ENCODE measurements around the gene MDM1. TPM values are rescaled to one million over a fixed set of nuclear protein-coding genes. Genes with fewer than 3 reads are reported as not detected.

MDM1 gene
- total RNA-seq, 2 experiments from 2014 or later: 26.2 to 30.8 TPM

GRCh38 chr12:68342966-68343365, 10.8 kb upstream of the MDM1 start:
- no peaks in the 10 kb centered on the region for H3K79me2 ChIP-seq (ENCODE audit: insufficient read depth, low read depth, low read length)
- no peaks in the 10 kb centered on the region for H3K9me3 ChIP-seq (ENCODE audit: low read length)
- no peak overlapping the region for H2AFZ ChIP-seq (ENCODE audit: low read length)
- no peaks in the 10 kb centered on the region for H3K36me3 ChIP-seq (ENCODE audit: insufficient read depth, low read length)
- H3K4me3 ChIP-seq (ENCODE audit: low read depth, low read length, poor library complexity, severe bottlenecking): no peak overlapping the region
- no peak for DNase-seq (ENCODE audit: low spot score)
- intact Hi-C loops (cut with micrococcal nuclease; ENCODE audit: unreplicated experiment): no loop called here
- BruUV-seq (replicated peaks): no TSS peak
- no peaks in the 10 kb centered on the region for H3K9me2 ChIP-seq (ENCODE audit: insufficient read depth, low read length)
- H3K4me1 ChIP-seq (ENCODE audit: insufficient read depth, low read length, poor library complexity, severe bottlenecking): peaks cover 6% of the 10 kb centered on the region
- TF ChIP-seq CTCF (conservative IDR thresholded peaks at IDR 0.05; ENCODE audit: low read length): no peak
- no peak for TF ChIP-seq EZH2phosphoT487 (IDR thresholded peaks at IDR 0.05; ENCODE audit: borderline replicate concordance, low read depth, low read length)
- no peak overlapping the region for H3K4me2 ChIP-seq (ENCODE audit: low read length)
- ChIA-PET POLR2A (interaction anchor here (0.6 to 1.1 kb wide), 2 partner anchors 161 to 1297 kb away, joined by 3 to 5 read pairs; no protein-coding TSS in a partner anchor), CTCF (ENCODE audit: unreplicated experiment) (no interaction called here)
- no peak overlapping the region for H3K27ac ChIP-seq (ENCODE audit: low read depth, low read length, poor library complexity, severe bottlenecking)
- H4K20me1 ChIP-seq (ENCODE audit: insufficient read depth, low read length): no peaks in the 10 kb centered on the region

DNA sequence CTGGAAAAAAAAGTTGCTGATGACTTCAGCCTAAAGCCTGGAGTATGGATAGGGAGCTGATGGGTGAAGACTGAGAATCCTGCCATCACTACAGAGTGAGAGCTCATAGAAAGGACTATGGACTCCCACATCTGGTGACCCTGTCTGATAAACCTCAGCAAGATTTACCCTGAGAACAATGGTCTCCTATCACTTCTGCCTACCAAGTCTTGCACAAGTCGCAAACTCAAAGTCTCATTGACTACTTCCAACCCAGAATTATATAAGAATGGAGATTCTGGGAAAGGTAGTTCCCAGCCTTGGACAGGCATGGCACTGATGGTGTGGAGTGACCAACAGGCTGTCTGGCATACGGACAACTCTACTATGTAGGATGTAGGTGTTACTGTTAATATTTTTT, 9.7 kb upstream of the MDM1 start:
- no peak overlapping the region for H3K4me2 ChIP-seq (ENCODE audit: low read length)
- CTCF ChIA-PET (ENCODE audit: unreplicated experiment): no interaction called here
- no peak overlapping the region for H2AFZ ChIP-seq (ENCODE audit: low read length)
- H3K36me3 ChIP-seq (ENCODE audit: insufficient read depth, low read length): no peaks in the 10 kb centered on the region
- no peaks in the 10 kb centered on the region for H3K79me2 ChIP-seq (ENCODE audit: insufficient read depth, low read depth, low read length)
- no peaks in the 10 kb centered on the region for H4K20me1 ChIP-seq (ENCODE audit: insufficient read depth, low read length)
- H3K27ac ChIP-seq (ENCODE audit: low read depth, low read length, poor library complexity, severe bottlenecking): no peak overlapping the region
- intact Hi-C loops (cut with micrococcal nuclease; ENCODE audit: unreplicated experiment): no loop called here
- no peak overlapping the region for H3K4me3 ChIP-seq (ENCODE audit: low read depth, low read length, poor library complexity, severe bottlenecking)
- H3K4me1 ChIP-seq (ENCODE audit: insufficient read depth, low read length, poor library complexity, severe bottlenecking): peaks cover 6% of the 10 kb centered on the region
- H3K9me3 ChIP-seq (ENCODE audit: low read length): no peaks in the 10 kb centered on the region
- no peak for DNase-seq (ENCODE audit: low spot score)
- TF ChIP-seq EZH2phosphoT487 (IDR thresholded peaks at IDR 0.05; ENCODE audit: borderline replicate concordance, low read depth, low read length) (no peak), CTCF (conservative IDR thresholded peaks at IDR 0.05; ENCODE audit: low read length) (no peak)
- no peaks in the 10 kb centered on the region for H3K9me2 ChIP-seq (ENCODE audit: insufficient read depth, low read length)
- POLR2A ChIA-PET: no interaction called here
- no TSS peak for BruUV-seq (replicated peaks)

DNA sequence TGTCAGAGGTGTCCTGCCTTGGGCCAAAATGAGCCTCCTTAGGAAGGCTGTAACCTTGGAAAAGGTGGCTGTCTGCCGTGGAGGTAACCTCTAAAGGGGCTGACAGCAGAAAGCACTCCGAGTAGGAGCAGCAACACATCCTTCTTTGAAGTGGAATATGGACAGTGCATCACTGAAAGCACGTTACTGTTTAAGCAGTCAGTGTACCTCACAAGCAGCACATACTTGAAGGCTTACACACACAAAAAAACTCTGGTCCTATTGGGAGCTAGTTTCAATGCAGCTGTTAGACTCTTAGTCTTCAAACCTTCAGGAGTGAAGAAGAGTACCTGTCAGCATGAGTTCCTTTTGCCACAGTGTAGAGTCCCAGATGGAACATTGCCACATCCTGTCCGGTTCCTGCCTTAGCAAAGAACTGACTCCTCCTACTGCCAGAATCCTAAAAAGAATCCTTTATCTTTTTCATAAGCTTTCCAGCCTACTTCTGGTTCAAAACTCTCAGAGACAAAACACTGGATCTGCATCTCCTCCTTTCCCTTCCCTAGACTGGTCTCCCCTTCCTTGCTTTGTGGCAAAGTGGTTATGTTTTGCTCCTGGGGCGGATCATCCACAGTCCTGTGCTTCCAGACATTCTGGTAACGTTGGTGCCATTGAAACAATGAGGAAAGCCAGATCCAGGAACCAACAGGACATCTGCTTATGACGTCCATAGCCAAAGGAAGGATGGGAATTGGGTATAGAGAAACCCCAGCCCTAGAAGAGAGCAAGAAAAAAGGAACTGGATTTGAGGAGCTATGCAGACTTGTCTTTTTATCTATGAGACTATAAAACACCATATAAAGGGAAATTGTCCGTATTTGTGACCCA, 8.5 kb upstream of the MDM1 start:
- intact Hi-C loops (cut with micrococcal nuclease; ENCODE audit: unreplicated experiment): no loop called here
- Histone ChIP-seq H3K27ac (ENCODE audit: low read depth, low read length, poor library complexity, severe bottlenecking) (no peak overlapping the region), H3K9me2 (ENCODE audit: insufficient read depth, low read length) (no peaks in the 10 kb centered on the region), H4K20me1 (ENCODE audit: insufficient read depth, low read length) (no peaks in the 10 kb centered on the region), H3K4me1 (ENCODE audit: insufficient read depth, low read length, poor library complexity, severe bottlenecking) (peaks cover under 1% of the 10 kb centered on the region), H3K4me3 (ENCODE audit: low read depth, low read length, poor library complexity, severe bottlenecking) (no peak overlapping the region), H3K79me2 (ENCODE audit: insufficient read depth, low read depth, low read length) (no peaks in the 10 kb centered on the region), H3K9me3 (ENCODE audit: low read length) (no peaks in the 10 kb centered on the region), H3K4me2 (ENCODE audit: low read length) (no peak overlapping the region), H2AFZ (ENCODE audit: low read length) (no peak overlapping the region), H3K36me3 (ENCODE audit: insufficient read depth, low read length) (no peaks in the 10 kb centered on the region)
- ChIA-PET POLR2A (no interaction called here), CTCF (ENCODE audit: unreplicated experiment) (interaction anchor here (1.0 kb wide), 1 partner anchor 164 kb away, joined by 3 read pairs; no protein-coding TSS in a partner anchor)
- no TSS peak for BruUV-seq (replicated peaks)
- TF ChIP-seq EZH2phosphoT487 (IDR thresholded peaks at IDR 0.05; ENCODE audit: borderline replicate concordance, low read depth, low read length): no peak
- TF ChIP-seq CTCF (conservative IDR thresholded peaks at IDR 0.05; ENCODE audit: low read length): no peak
- no peak for DNase-seq (ENCODE audit: low spot score)
